SK-N-SH treated with all-trans-retinoic acid at 6 μM for 48 hours (cell line): ENCODE results near the gene MACROD1.

Source experiments
- ATAC-seq: fragments of 200-7000 bp; cut with Tn5 transposase; 3 replicates; pipeline ENCODE4 v1.9.1; 2020; ENCODE audit warnings: mild to moderate bottlenecking, moderate library complexity
- ARNTL ChIP-seq: fragments of 450-650 bp; formaldehyde crosslinking; IDR thresholded peaks from 2 replicates; pipeline ENCODE4 v1.5.0; 2020; ENCODE audit warnings: low read depth, mild to moderate bottlenecking, moderate library complexity, borderline replicate concordance
- BACH2 ChIP-seq: fragments of 250-450 bp; sonication (Bioruptor Pico); IDR thresholded peaks from 2 replicates; pipeline ENCODE4 v1.9.0; 2021; ENCODE audit warnings: mild to moderate bottlenecking, borderline replicate concordance
- CSDC2 ChIP-seq: fragments of 250-450 bp; sonication (Bioruptor Pico); IDR thresholded peaks from 2 replicates; pipeline ENCODE4 v1.5.0; 2020; ENCODE audit warnings: mild to moderate bottlenecking, moderate library complexity
- ESRRG ChIP-seq: fragments of 250-450 bp; sonication (Bioruptor Pico); IDR thresholded peaks from 2 replicates; pipeline ENCODE4 v1.6.1; 2021; ENCODE audit warnings: mild to moderate bottlenecking
- GLIS3 ChIP-seq: fragments of 250-450 bp; sonication (Bioruptor Pico); IDR thresholded peaks from 2 replicates; pipeline ENCODE4 v1.5.0; 2020; ENCODE audit warnings: mild to moderate bottlenecking, moderate library complexity
- ISL1 ChIP-seq: fragments of 250-450 bp; sonication (Bioruptor Pico); IDR thresholded peaks from 2 replicates; pipeline ENCODE4 v2.1.2; 2022; ENCODE audit warnings: mild to moderate bottlenecking, moderate library complexity
- PPARA ChIP-seq: fragments of 250-450 bp; sonication (Bioruptor Pico); IDR thresholded peaks from 2 replicates; pipeline ENCODE4 v1.5.0; 2020; ENCODE audit warnings: mild to moderate bottlenecking, borderline replicate concordance
- RARB ChIP-seq: fragments of 250-450 bp; sonication (Bioruptor Pico); IDR thresholded peaks from 2 replicates; pipeline ENCODE4 v1.8.0; 2021; ENCODE audit warnings: mild to moderate bottlenecking, moderate library complexity
- SNAI2 ChIP-seq: fragments of 250-450 bp; sonication (Bioruptor Pico); IDR thresholded peaks from 2 replicates; pipeline ENCODE4 v1.5.0; 2020; ENCODE audit warnings: mild to moderate bottlenecking, moderate library complexity
- TCF4 ChIP-seq: fragments of 250-450 bp; sonication (Bioruptor Pico); IDR thresholded peaks from 2 replicates; pipeline ENCODE4 v1.8.0; 2021; ENCODE audit warnings: mild to moderate bottlenecking, moderate library complexity, borderline replicate concordance
- TOX ChIP-seq: fragments of 250-450 bp; sonication (Bioruptor Pico); IDR thresholded peaks from 2 replicates; pipeline ENCODE4 v1.8.0; 2021; ENCODE audit warnings: mild to moderate bottlenecking, moderate library complexity, borderline replicate concordance
- ZC3H10 ChIP-seq: fragments of 250-450 bp; sonication (Bioruptor Pico); IDR thresholded peaks from 2 replicates; pipeline ENCODE4 v1.5.1; 2021; ENCODE audit warnings: mild to moderate bottlenecking, moderate library complexity
- ZFP3 ChIP-seq: fragments of 250-450 bp; sonication (Bioruptor Pico); IDR thresholded peaks from 2 replicates; pipeline ENCODE4 v1.5.0; 2020; ENCODE audit warnings: mild to moderate bottlenecking, moderate library complexity
- ZNF565 ChIP-seq: fragments of 450-650 bp; formaldehyde crosslinking; conservative IDR thresholded peaks from 2 replicates; pipeline ENCODE4 v1.5.0; 2020; ENCODE audit warnings: low read depth, mild to moderate bottlenecking, moderate library complexity
- ZNF70 ChIP-seq: fragments of 450-650 bp; formaldehyde crosslinking; IDR thresholded peaks from 2 replicates; pipeline ENCODE4 v1.5.0; 2020; ENCODE audit warnings: mild to moderate bottlenecking, moderate library complexity
- ZNF8 ChIP-seq: fragments of 450-650 bp; formaldehyde crosslinking; IDR thresholded peaks from 2 replicates; pipeline ENCODE4 v1.5.0; 2020; ENCODE audit warnings: mild to moderate bottlenecking, moderate library complexity
- TF ChIP-seq, protein P1 (sequence below): fragments of 250-450 bp; sonication (Bioruptor Pico); IDR thresholded peaks from 2 replicates; pipeline ENCODE4 v1.5.1; 2021; ENCODE audit warnings: mild to moderate bottlenecking, moderate library complexity
- TF ChIP-seq, protein P2 (sequence below): fragments of 250-450 bp; sonication (Bioruptor Pico); IDR thresholded peaks from 2 replicates; pipeline ENCODE4 v1.8.0; 2021; ENCODE audit warnings: low read depth, mild to moderate bottlenecking, moderate library complexity, borderline replicate concordance
- TF ChIP-seq, protein P3 (sequence below): fragments of 250-450 bp; sonication (Bioruptor Pico); IDR thresholded peaks from 2 replicates; pipeline ENCODE4 v1.5.1; 2020; ENCODE audit warnings: low read depth, mild to moderate bottlenecking, moderate library complexity
- TF ChIP-seq, protein P4 (sequence below): fragments of 250-450 bp; sonication (Bioruptor Pico); IDR thresholded peaks from 2 replicates; pipeline ENCODE4 v1.8.0; 2020; ENCODE audit warnings: mild to moderate bottlenecking, moderate library complexity, borderline replicate concordance

MACROD1 gene

DNA sequence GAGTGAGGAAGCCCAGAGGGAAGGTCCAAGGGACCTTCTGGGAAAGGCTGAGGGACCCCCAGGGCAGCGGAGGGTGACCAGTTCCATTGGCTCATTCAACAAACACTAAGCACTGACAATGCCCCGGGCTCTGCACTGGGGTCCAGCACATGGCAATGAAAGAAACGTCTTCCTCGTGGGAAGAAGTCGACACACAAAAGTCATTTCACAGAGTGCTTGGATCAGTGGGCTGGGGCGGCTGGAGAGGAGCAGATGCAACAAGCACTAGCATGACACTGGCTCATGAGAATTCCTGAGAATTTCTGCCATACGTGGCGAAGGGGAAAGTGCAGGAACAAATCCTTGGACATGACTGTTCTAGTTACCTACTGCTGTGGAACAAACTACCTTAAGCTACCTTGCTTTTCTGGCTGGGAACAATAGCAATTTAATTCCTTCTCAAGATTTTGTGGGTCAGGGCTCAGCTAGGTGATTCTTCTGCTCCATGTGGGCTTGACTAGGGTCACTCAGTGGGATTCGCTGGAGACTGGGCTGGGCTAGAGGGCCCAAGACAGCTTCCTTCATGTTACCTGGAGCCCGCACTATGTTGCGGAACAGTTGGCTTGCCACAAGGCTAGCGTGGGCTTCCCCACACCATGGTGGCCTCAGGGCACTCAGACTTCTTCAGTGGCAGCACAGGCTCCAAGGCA, 13.2 kb upstream of the MACROD1 start:
- no peak for ATAC-seq
- TF ChIP-seq ZFP3 (no peak), TOX (no peak), CSDC2 (CRISPR knock-in tag) (no peak)
- TF ChIP-seq, protein P1, sequence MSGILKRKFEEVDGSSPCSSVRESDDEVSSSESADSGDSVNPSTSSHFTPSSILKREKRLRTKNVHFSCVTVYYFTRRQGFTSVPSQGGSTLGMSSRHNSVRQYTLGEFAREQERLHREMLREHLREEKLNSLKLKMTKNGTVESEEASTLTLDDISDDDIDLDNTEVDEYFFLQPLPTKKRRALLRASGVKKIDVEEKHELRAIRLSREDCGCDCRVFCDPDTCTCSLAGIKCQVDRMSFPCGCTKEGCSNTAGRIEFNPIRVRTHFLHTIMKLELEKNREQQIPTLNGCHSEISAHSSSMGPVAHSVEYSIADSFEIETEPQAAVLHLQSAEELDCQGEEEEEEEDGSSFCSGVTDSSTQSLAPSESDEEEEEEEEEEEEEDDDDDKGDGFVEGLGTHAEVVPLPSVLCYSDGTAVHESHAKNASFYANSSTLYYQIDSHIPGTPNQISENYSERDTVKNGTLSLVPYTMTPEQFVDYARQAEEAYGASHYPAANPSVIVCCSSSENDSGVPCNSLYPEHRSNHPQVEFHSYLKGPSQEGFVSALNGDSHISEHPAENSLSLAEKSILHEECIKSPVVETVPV (CRISPR knock-in tag) = no peak
- TF ChIP-seq, all 23 proteins: peak for 0

DNA sequence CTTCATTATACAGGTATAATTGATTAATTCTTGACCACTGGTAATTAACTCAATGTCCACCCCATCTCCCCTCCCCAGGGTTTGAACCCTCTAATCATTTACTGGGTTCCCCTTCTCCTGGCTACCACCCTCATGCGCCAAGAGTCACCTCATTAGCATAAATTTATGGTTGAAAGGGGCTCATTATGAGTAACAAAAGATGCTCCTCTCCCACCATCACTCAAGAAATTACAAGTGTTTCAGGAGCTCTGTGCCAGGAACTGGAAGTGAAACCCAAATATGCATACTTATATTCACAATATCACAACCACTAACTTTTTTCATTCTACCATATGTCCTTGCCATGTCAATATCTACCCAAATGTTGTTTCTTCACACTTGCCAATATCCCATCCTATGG, 12.3 kb upstream of the MACROD1 start:
- TF ChIP-seq ZC3H10 (CRISPR knock-in tag) = no peak
- no peak for TF ChIP-seq ZFP3
- no peak for ATAC-seq

DNA sequence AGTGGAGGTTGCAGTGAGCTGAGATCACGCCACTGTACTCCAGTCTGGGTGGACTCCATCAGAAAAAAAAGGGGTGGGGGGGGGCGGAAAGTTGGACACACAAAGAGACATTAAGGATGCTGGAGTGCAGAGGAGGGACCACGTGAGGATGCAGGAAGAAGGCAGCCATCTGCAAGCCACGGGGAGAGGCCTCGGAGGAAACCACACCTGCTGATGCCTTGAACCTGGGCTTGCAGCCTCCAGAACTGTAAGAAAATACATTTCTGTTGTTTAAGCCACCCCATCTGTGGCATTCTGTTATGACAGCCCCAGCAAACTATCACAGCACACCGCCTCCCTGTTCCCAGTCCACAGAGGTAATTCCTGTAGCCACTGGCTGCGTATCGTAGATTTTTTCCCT, 10.8 kb upstream of the MACROD1 start:
- TF ChIP-seq ARNTL (no peak), ZNF70 (no peak), PPARA (CRISPR knock-in tag) (no peak)
- TF ChIP-seq, protein P1 (CRISPR knock-in tag) = no peak
- no peak for ATAC-seq

DNA sequence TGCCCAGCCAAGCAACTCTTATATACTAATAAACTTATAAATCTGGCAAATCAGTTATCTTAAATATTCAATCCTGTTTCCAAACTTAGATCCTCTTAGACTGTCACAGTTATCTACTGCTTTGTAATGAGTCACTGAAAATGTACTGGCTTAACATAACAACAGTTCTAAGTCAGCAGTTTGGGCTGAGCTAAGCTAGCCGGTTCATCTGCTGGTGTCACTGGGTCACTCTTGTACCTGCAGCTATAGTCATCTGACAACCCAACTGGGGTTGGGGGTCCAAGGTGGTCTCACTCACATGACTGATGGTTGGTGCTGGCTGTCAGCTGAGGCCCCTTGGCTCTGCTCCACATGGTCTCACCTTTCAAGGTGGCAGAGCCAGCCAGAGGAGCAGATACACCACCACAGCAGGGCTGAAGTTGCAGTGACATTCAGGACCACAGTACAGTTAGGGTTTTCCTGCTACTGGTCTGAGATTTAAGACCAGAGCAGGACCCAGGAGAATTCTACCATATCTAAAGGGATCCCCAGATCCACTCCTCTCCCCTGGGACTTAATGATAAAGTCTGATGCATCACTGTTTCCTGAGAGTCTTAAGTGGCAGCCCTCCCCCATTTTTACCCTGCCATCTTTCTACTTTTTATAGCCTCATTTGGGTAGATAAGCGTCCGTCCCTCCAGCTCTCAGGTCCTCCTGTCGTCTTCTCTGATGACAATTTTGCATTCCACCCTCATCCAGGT, 7.9 kb upstream of the MACROD1 start:
- TF ChIP-seq ZNF70 (no peak), ISL1 (no peak), PPARA (CRISPR knock-in tag) (no peak), ZNF565 (no peak), CSDC2 (CRISPR knock-in tag) (no peak), TOX (no peak), SNAI2 (CRISPR knock-in tag) (no peak), GLIS3 (CRISPR knock-in tag) (no peak), BACH2 (CRISPR knock-in tag) (no peak), ZNF8 (CRISPR knock-in tag) (no peak), TCF4 (CRISPR knock-in tag) (no peak), ARNTL (no peak), RARB (CRISPR knock-in tag) (no peak), ZFP3 (no peak), ESRRG (CRISPR knock-in tag) (no peak)
- TF ChIP-seq, protein P1 (CRISPR knock-in tag) = no peak
- TF ChIP-seq, protein P2, sequence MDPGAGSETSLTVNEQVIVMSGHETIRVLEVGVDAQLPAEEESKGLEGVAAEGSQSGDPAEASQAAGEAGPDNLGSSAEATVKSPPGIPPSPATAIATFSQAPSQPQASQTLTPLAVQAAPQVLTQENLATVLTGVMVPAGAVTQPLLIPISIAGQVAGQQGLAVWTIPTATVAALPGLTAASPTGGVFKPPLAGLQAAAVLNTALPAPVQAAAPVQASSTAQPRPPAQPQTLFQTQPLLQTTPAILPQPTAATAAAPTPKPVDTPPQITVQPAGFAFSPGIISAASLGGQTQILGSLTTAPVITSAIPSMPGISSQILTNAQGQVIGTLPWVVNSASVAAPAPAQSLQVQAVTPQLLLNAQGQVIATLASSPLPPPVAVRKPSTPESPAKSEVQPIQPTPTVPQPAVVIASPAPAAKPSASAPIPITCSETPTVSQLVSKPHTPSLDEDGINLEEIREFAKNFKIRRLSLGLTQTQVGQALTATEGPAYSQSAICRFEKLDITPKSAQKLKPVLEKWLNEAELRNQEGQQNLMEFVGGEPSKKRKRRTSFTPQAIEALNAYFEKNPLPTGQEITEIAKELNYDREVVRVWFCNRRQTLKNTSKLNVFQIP (CRISPR knock-in tag) = no peak
- TF ChIP-seq, protein P3, sequence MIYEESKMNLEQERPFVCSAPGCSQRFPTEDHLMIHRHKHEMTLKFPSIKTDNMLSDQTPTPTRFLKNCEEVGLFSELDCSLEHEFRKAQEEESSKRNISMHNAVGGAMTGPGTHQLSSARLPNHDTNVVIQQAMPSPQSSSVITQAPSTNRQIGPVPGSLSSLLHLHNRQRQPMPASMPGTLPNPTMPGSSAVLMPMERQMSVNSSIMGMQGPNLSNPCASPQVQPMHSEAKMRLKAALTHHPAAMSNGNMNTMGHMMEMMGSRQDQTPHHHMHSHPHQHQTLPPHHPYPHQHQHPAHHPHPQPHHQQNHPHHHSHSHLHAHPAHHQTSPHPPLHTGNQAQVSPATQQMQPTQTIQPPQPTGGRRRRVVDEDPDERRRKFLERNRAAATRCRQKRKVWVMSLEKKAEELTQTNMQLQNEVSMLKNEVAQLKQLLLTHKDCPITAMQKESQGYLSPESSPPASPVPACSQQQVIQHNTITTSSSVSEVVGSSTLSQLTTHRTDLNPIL (CRISPR knock-in tag) = no peak
- TF ChIP-seq, protein P4, sequence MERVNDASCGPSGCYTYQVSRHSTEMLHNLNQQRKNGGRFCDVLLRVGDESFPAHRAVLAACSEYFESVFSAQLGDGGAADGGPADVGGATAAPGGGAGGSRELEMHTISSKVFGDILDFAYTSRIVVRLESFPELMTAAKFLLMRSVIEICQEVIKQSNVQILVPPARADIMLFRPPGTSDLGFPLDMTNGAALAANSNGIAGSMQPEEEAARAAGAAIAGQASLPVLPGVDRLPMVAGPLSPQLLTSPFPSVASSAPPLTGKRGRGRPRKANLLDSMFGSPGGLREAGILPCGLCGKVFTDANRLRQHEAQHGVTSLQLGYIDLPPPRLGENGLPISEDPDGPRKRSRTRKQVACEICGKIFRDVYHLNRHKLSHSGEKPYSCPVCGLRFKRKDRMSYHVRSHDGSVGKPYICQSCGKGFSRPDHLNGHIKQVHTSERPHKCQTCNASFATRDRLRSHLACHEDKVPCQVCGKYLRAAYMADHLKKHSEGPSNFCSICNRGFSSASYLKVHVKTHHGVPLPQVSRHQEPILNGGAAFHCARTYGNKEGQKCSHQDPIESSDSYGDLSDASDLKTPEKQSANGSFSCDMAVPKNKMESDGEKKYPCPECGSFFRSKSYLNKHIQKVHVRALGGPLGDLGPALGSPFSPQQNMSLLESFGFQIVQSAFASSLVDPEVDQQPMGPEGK (CRISPR knock-in tag) = no peak
- peak; percentile 16; the same call in 1 of the 3 replicates for ATAC-seq
